Astrocyte (in vitro differentiated cells and primary cell): ENCODE measurements around the gene BCAR3. TPM values are rescaled to one million over a fixed set of nuclear protein-coding genes. Genes with fewer than 3 reads are reported as not detected.

ENCODE experiments used
- DNase-seq: peaks from one replicate; pipeline ENCODE4 v3.0.0-alpha.2; 2010; ENCODE audit warnings: low read depth
- FAIRE-seq: peaks from 2 replicates; lab custom pipeline; 2011; peaks lifted over from hg19 to GRCh38; lab: Jason Lieb, UNC
- H2AFZ ChIP-seq: 2 replicates; pipeline ENCODE4 v1.6.0; 2012; ENCODE audit warnings: low read depth, low read length, inconsistent platforms
- H3K27ac ChIP-seq: 2 replicates; pipeline ENCODE4 v1.5.1; 2011; ENCODE audit warnings: low read depth, low read length, inconsistent platforms
- H3K27me3 ChIP-seq: 2 replicates; pipeline ENCODE4 v1.6.0; 2011; ENCODE audit warnings: low read length, inconsistent platforms; ENCODE audit not compliant: insufficient read depth
- H3K36me3 ChIP-seq: 2 replicates; pipeline ENCODE4 v1.5.1; 2011; ENCODE audit warnings: low read length, inconsistent platforms; ENCODE audit not compliant: insufficient read depth
- H3K4me1 ChIP-seq: 2 replicates; pipeline ENCODE4 v1.5.1; 2011; ENCODE audit warnings: low read length, inconsistent platforms; ENCODE audit not compliant: insufficient read depth
- H3K4me2 ChIP-seq: 2 replicates; pipeline ENCODE4 v1.6.0; 2012; ENCODE audit warnings: low read length, inconsistent platforms
- H3K4me3 ChIP-seq: 2 replicates; pipeline ENCODE4 v1.5.1; 2011; ENCODE audit warnings: low read depth, mild to moderate bottlenecking, low read length, inconsistent platforms; ENCODE audit not compliant: insufficient read depth
- H3K79me2 ChIP-seq: 2 replicates; pipeline ENCODE4 v1.6.0; 2012; ENCODE audit warnings: mild to moderate bottlenecking, low read length, inconsistent platforms; ENCODE audit not compliant: insufficient read depth
- H3K9ac ChIP-seq: 2 replicates; pipeline ENCODE4 v1.6.0; 2012; ENCODE audit warnings: mild to moderate bottlenecking, low read length, inconsistent platforms
- H3K9me3 ChIP-seq: 2 replicates; pipeline ENCODE4 v1.5.1; 2012; ENCODE audit warnings: low read depth, mild to moderate bottlenecking, low read length, inconsistent platforms; ENCODE audit not compliant: insufficient read depth
- H4K20me1 ChIP-seq: 2 replicates; pipeline ENCODE4 v1.6.0; 2012; ENCODE audit warnings: low read length, inconsistent platforms; ENCODE audit not compliant: insufficient read depth
- H3K27ac Mint-ChIP-seq: one replicate; pipeline ENCODE4 v1.8.0; 2021; ENCODE audit warnings: mild to moderate bottlenecking, mixed read lengths; ENCODE audit not compliant: unreplicated experiment
- H3K27me3 Mint-ChIP-seq: one replicate; pipeline ENCODE4 v1.8.0; 2021; ENCODE audit warnings: low read depth, mixed read lengths; ENCODE audit not compliant: unreplicated experiment
- H3K36me3 Mint-ChIP-seq: one replicate; pipeline ENCODE4 v1.8.0; 2021; ENCODE audit warnings: low read depth, mixed read lengths; ENCODE audit not compliant: unreplicated experiment
- H3K4me1 Mint-ChIP-seq: one replicate; pipeline ENCODE4 v1.8.0; 2021; ENCODE audit warnings: low read depth, mixed read lengths; ENCODE audit not compliant: unreplicated experiment
- H3K4me3 Mint-ChIP-seq: one replicate; pipeline ENCODE4 v1.8.0; 2021; ENCODE audit warnings: mild to moderate bottlenecking, moderate library complexity, mixed read lengths; ENCODE audit not compliant: unreplicated experiment
- H3K9me3 Mint-ChIP-seq: one replicate; pipeline ENCODE4 v1.8.0; 2021; ENCODE audit warnings: mild to moderate bottlenecking, mixed read lengths; ENCODE audit not compliant: unreplicated experiment
- CTCF ChIP-seq: IDR thresholded peaks from 2 replicates; pipeline ENCODE4 v1.5.1; 2011; ENCODE audit warnings: low read depth, mild to moderate bottlenecking, inconsistent platforms, low read length, moderate library complexity; ENCODE audit not compliant: insufficient read depth
- EZH2 ChIP-seq: IDR thresholded peaks from 2 replicates; pipeline ENCODE4 v1.6.1; 2012; ENCODE audit warnings: mild to moderate bottlenecking, low read length, inconsistent platforms; ENCODE audit not compliant: insufficient read depth
- total RNA-seq: library from RNA; stranded (reverse); gene quantifications from 2 replicates; pipeline ENCODE4 v1.2.1, GENCODE V29; 2021

BCAR3 gene
- total RNA-seq, 1 donor from 2014 or later: 30.0 TPM

GRCh38 chr1:93516164-93516563, 165.5 kb downstream of the BCAR3 start:
- H2AFZ ChIP-seq: no peak overlapping the region
- H3K9ac ChIP-seq: no peak overlapping the region
- Mint-ChIP-seq H3K4me1 (peaks cover 7% of the 10 kb centered on the region), H3K36me3 (peaks cover 1% of the 10 kb centered on the region), H3K9me3 (no peaks in the 10 kb centered on the region), H3K27ac (no peak overlapping the region), H3K27me3 (no peaks in the 10 kb centered on the region), H3K4me3 (no peak overlapping the region)
- no peak overlapping the region for H3K4me3 ChIP-seq
- H3K79me2 ChIP-seq: peaks cover 7% of the 10 kb centered on the region
- peaks cover 2% of the 10 kb centered on the region for H3K36me3 ChIP-seq
- H3K27me3 ChIP-seq: no peaks in the 10 kb centered on the region
- DNase-seq (no peak), FAIRE-seq (no peak)
- H3K4me2 ChIP-seq: no peak overlapping the region
- H3K27ac ChIP-seq: no peak overlapping the region
- no peaks in the 10 kb centered on the region for H3K9me3 ChIP-seq
- no peaks in the 10 kb centered on the region for H3K4me1 ChIP-seq
- no peak for TF ChIP-seq CTCF
- TF ChIP-seq EZH2: no peak
- peaks cover 16% of the 10 kb centered on the region for H4K20me1 ChIP-seq

Other genes with a start within 250 kb of the BCAR3 start
- gene FNBP1L, start 233.7 kb downstream of the BCAR3 start, total RNA-seq: 49.7 and 57.8 TPM in 2 replicates
- 47.5 and 55.3 TPM in 2 replicates for gene DNTTIP2, start 197.4 kb upstream of the BCAR3 start, total RNA-seq
- gene GCLM, start 227.6 kb upstream of the BCAR3 start, total RNA-seq: 27.5 TPM in 2 replicates